Mesothelial cell of epicardium (in vitro differentiated cells): ENCODE data around the gene ITGA2B. TPM values are rescaled to one million over a fixed set of nuclear protein-coding genes. Genes with fewer than 3 reads are reported as not detected.

Experiments
- DNase-seq, 2 experiments: peaks; one replicate each; pipeline ENCODE4 v3.0.0; 2021; ENCODE audit warnings: low spot score in 2 of 2; ENCODE audit not compliant: unreplicated experiment in 2 of 2
- H3K27ac Mint-ChIP-seq: 2 replicates; pipeline ENCODE4 v1.8.0; 2021; ENCODE audit warnings: mixed read lengths
- H3K27me3 Mint-ChIP-seq: 2 replicates; pipeline ENCODE4 v1.8.0; 2021; ENCODE audit warnings: low read depth, mixed read lengths
- H3K36me3 Mint-ChIP-seq: 2 replicates; pipeline ENCODE4 v1.8.0; 2021; ENCODE audit warnings: mixed read lengths
- H3K4me1 Mint-ChIP-seq: 2 replicates; pipeline ENCODE4 v1.8.0; 2021; ENCODE audit warnings: mixed read lengths
- H3K4me3 Mint-ChIP-seq: 2 replicates; pipeline ENCODE4 v1.8.0; 2021; ENCODE audit warnings: mild to moderate bottlenecking, moderate library complexity, mixed read lengths
- H3K9me3 Mint-ChIP-seq: 2 replicates; pipeline ENCODE4 v1.8.0; 2021; ENCODE audit warnings: mixed read lengths
- total RNA-seq: library from RNA; stranded (reverse); gene quantifications from 3 replicates; pipeline ENCODE4 v1.2.1, GENCODE V29; 2021
- TF ChIP-seq, protein P1 (sequence below): fragments of 200-600 bp; sonication (generic); IDR thresholded peaks from one replicate; pipeline ENCODE4 v1.5.0; 2021; ENCODE audit warnings: antibody characterized with exemption; ENCODE audit not compliant: unreplicated experiment

The ITGA2B gene
- total RNA-seq, 1 donor from 2014 or later = 15.9 TPM

DNA sequence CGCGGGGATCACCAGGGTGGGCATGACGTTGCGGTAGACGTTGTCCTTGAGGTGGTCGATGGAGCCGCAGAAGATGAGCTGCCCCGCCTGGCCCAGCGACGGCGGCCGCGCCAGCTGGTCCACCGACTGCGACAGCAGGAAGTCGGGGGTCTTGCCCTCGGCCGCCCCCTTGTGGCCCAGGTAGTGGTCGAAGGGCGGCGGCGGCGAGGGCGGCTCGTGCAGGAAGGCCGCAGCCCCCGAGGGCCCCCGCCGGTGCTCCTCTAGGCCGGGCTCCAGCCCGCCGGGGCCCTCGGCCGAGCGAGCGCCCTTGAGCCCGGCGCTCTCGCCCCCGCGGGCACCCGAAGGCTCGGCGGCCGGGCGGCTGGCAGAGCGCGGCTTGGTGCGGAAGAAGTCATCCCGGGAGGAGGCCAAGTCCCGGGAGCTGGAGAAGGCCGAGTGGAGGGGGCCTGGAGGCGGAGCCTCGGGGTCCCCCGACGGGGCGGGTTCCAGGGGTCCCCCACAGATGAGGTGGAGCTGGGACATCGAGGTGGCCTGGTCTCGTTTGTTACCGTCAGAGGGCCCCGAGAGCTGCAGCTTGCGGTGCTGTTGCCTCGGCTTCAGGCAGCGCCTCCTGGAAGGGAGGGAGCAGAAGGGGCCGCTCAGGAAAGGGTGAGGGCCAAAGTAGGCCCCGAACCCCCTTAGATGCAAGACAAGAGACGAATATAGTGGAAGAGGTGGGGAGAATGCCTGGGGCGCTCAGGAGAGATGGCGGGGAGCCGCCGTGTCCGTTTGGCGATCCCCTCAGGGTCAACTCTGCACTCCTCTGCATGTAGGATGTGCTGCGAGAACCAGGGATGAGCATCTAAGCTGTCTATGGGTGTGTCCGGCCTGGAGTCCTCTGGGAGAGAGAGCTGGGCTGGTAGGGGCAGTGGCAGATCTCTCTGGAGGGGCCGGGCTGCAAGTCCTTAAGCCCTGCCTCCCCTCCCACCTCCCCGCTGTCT, 34.6 kb downstream of the ITGA2B start:
- TF ChIP-seq, protein P1, sequence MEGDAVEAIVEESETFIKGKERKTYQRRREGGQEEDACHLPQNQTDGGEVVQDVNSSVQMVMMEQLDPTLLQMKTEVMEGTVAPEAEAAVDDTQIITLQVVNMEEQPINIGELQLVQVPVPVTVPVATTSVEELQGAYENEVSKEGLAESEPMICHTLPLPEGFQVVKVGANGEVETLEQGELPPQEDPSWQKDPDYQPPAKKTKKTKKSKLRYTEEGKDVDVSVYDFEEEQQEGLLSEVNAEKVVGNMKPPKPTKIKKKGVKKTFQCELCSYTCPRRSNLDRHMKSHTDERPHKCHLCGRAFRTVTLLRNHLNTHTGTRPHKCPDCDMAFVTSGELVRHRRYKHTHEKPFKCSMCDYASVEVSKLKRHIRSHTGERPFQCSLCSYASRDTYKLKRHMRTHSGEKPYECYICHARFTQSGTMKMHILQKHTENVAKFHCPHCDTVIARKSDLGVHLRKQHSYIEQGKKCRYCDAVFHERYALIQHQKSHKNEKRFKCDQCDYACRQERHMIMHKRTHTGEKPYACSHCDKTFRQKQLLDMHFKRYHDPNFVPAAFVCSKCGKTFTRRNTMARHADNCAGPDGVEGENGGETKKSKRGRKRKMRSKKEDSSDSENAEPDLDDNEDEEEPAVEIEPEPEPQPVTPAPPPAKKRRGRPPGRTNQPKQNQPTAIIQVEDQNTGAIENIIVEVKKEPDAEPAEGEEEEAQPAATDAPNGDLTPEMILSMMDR = peak; percentile 74
- Mint-ChIP-seq H3K9me3 (no peaks in the 10 kb centered on the region), H3K4me1 (peaks cover 11% of the 10 kb centered on the region), H3K36me3 (peaks cover 8% of the 10 kb centered on the region), H3K27me3 (no peaks in the 10 kb centered on the region), H3K27ac (no peak overlapping the region), H3K4me3 (peak overlapping the region; percentile 63)
- DNase-seq = peak; percentile 67 to 80

DNA sequence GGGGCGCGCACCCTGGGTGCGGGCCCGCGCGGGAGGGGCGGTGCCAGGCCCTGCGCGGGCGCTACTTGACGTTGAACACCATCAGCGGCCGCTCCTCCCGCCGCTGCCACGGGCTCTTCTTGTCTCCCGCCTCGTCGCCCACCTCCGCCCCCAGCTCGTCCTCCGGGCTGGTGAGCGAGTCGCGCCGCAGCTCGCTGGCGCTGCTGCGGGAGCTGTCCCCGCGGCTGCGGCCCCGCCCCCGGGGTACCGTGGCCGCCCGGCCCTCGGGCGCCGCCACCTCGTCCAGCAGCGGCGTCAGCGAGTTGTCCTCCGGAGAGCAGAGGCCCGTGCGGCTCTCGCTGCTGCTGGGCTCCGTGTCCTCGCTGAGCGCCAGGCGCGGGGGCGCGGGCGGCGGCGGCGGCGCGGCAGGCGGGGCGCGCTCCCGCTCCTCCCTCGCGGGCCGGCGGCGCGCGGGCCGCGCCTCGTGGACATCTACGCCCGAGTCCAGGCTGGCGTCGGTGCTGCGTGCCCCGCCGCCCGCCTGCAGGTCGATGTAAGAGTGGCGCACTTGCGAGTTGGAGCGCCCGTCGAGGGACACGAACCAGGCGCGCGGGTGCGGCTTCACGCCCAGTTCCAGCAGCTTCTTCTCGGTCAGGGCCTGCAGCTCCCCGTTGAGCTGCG, 35.6 kb downstream of the ITGA2B start:
- TF ChIP-seq, protein P1 = no peak
- no peaks in the 10 kb centered on the region for H3K27me3 Mint-ChIP-seq
- peak overlapping the region; percentile 59 for H3K4me3 Mint-ChIP-seq
- H3K36me3 Mint-ChIP-seq = peaks cover 6% of the 10 kb centered on the region
- no peaks in the 10 kb centered on the region for H3K9me3 Mint-ChIP-seq
- H3K27ac Mint-ChIP-seq = no peak overlapping the region
- no peak for DNase-seq
- H3K4me1 Mint-ChIP-seq = peaks cover 8% of the 10 kb centered on the region

DNA sequence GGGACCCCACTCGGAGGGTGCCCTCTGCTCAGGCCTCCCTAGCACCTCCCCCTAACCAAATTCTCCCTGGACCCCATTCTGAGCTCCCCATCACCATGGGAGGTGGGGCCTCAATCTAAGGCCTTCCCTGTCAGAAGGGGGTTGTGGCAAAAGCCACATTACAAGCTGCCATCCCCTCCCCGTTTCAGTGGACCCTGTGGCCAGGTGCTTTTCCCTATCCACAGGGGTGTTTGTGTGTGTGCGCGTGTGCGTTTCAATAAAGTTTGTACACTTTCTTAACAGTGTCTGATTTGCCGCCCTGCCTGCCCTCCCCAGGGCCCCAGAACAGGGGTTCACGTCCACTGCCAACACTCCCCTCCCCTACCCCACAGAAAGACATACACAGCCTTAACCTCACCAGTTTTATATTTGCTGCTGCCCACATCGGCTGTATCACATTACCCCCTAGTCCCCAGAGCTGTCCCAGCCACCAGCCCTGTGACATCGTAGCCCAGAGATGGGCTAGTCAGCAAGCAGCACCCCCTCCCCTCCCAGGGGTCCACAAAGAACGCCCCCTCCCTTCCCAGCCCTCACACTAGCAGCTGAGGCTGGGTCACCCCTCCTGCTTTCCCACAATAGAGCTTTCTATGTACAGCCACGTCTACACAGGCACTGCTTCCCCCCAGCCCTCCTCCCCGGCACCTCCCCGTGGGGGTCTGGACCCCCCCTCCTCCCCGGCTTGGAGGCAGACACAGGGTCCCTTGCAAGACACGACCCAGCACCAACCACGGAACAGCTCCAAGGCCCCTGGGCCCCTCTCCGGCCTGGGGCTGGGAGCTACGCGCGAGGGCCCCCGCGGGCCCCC, 36.4 kb downstream of the ITGA2B start:
- H3K4me1 Mint-ChIP-seq = peaks cover 8% of the 10 kb centered on the region
- no peak for DNase-seq
- peak overlapping the region; percentile 53 for H3K27ac Mint-ChIP-seq
- TF ChIP-seq, protein P1 = no peak
- no peaks in the 10 kb centered on the region for H3K27me3 Mint-ChIP-seq
- H3K36me3 Mint-ChIP-seq = peaks cover 5% of the 10 kb centered on the region
- no peaks in the 10 kb centered on the region for H3K9me3 Mint-ChIP-seq
- peak overlapping the region; percentile 49 for H3K4me3 Mint-ChIP-seq

- no peaks in the 10 kb centered on the region for H3K27me3 Mint-ChIP-seq
- no peak overlapping the region for H3K27ac Mint-ChIP-seq
- DNase-seq = no peak
- H3K36me3 Mint-ChIP-seq = peaks cover 5% of the 10 kb centered on the region
- TF ChIP-seq, protein P1 = no peak
- no peaks in the 10 kb centered on the region for H3K9me3 Mint-ChIP-seq
- H3K4me1 Mint-ChIP-seq = peaks cover 8% of the 10 kb centered on the region
- H3K4me3 Mint-ChIP-seq = peak overlapping the region; percentile 49
Observed at GRCh38 chr17:44351961-44352827, 37.3 kb downstream of the ITGA2B start.
